ENCODE measurements around the gene ARID2.

ARID2 gene

GRCh38 chr12:45705404-45705803 is 24.1 kb upstream of the ARID2 start:
- DNase-seq (ENCODE audit: low read depth), result no peak
- TF ChIP-seq CTCF (conservative IDR thresholded peaks at IDR 0.05; ENCODE audit: low read length), result no peak
- H3K4me3 ChIP-seq (ENCODE audit: low read length), result no peak overlapping the region

- no peak for TF ChIP-seq CTCF (conservative IDR thresholded peaks at IDR 0.05; ENCODE audit: low read length)
- DNase-seq (ENCODE audit: low read depth), result no peak
These were observed 22.2 kb upstream of the ARID2 start for GRCh38 chr12:45707241-45707857.

GRCh38 chr12:45708363-45708762 is 21.1 kb upstream of the ARID2 start:
- H3K4me3 ChIP-seq (ENCODE audit: low read length), result no peak overlapping the region
- TF ChIP-seq CTCF (conservative IDR thresholded peaks at IDR 0.05; ENCODE audit: low read length), result no peak
- DNase-seq (ENCODE audit: low read depth), result no peak

More at GRCh38 chr12:45707241-45707857, 22.2 kb upstream of the ARID2 start:
- no peak overlapping the region for H3K4me3 ChIP-seq (ENCODE audit: low read length)

- no peak for TF ChIP-seq CTCF (conservative IDR thresholded peaks at IDR 0.05; ENCODE audit: low read length)
- H3K4me3 ChIP-seq (ENCODE audit: low read length), result no peak overlapping the region
- no peak for DNase-seq (ENCODE audit: low read depth)
These were observed 20.6 kb upstream of the ARID2 start for GRCh38 chr12:45708901-45709300.

- no peak for TF ChIP-seq CTCF (conservative IDR thresholded peaks at IDR 0.05; ENCODE audit: low read length)
- DNase-seq (ENCODE audit: low read depth), result no peak
- no peak overlapping the region for H3K4me3 ChIP-seq (ENCODE audit: low read length)
These were observed 17.2 kb upstream of the ARID2 start for GRCh38 chr12:45712319-45712718.

- peak; percentile 25 for DNase-seq (ENCODE audit: low read depth)
- H3K4me3 ChIP-seq (ENCODE audit: low read length), result no peak overlapping the region
- TF ChIP-seq CTCF (conservative IDR thresholded peaks at IDR 0.05; ENCODE audit: low read length), result no peak
These were observed 16.4 kb upstream of the ARID2 start for GRCh38 chr12:45713078-45713477.

- no peak overlapping the region for H3K4me3 ChIP-seq (ENCODE audit: low read length)
- no peak for TF ChIP-seq CTCF (conservative IDR thresholded peaks at IDR 0.05; ENCODE audit: low read length)
- DNase-seq (ENCODE audit: low read depth), result no peak
These were observed 11.2 kb upstream of the ARID2 start for GRCh38 chr12:45718306-45718705.

Measured in AG10803 (cell line).